AG08396 (cell line): Measurements from ENCODE around the gene CALHM6.

Experiments used
- DNase-seq: peaks from one replicate; pipeline ENCODE4 v3.0.0; 2012; ENCODE audit warnings: low spot score, mixed read lengths

Gene CALHM6

DNA sequence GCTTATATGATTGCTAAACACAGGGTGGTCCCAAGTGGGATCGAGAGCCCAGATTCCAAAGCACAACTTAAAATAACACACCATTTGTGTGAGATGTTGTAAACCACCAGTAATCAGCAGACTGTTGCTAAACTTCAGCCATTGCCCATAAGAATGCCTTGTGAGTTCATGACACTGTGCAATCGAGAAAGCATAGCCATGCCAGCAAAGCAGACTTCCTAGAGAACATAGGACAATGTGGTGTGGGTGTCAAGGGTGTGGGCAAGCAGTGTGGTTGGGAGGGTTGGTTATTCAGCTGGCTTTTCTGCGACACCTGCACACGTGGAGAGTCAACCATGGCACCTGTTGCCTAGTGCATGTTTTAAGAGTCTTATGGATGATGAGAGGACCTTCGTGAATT, 16.1 kb upstream of the CALHM6 start:
- no peak for DNase-seq

DNA sequence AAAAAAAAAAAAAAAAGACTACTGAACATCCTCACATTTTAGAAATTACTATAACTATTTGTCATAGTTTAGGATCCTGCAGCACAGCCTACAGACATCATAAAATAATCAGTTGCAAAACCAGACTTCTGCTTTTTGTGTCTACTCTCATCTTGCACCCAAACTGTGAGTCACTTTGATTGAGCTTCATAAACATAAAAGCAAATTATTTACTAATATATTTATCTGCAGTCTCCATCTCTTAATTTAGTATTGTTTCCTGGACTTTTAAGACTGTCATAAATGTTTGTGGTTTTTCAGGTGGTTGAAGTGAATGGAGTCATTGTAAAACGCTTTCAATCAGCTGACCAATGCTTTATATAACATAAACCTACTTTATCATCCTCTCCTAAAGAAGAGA, 14.8 kb upstream of the CALHM6 start:
- DNase-seq: no peak

DNA sequence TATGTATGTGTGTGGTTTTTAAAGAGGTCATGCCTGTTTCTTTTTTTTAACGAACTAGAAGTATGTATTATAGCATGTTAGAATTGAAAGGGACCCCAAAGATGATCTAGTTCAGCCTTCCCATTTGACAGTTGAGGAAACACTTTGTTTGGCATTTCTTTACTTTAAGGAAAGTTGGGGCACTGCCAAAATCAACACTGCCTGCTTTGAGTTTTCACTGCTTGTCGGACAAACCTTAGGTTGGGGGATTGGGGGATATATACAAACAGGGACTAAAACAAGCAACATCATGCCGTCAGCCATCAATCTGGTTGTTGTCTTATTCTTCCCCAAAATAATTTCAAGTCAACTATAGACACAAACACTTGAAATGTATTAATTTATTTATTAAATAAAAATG, 14.1 kb upstream of the CALHM6 start:
- no peak for DNase-seq

DNA sequence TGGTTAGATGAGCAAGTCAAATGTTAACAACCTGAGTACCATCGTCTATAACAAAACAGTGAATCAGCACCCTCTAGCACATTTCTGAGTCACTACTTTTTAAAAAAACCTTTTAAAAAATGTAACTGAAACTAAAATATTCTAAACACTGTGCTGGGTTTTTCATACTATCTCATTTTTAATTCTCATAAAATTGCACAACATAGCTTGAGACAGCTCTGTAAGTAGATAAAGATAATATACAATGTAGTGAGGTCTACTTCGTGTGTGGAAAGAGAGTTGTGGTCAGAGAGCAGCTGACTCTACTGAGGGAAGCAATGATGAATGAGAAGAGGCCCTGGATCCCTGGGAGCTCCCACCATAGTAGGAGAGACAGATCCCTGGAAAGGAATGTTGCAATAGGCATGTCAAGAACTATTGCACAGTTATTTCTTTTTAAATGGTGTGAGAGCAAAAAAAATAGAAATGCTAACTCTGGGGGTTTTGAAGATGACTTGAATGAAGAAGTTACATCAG, 13.6 kb upstream of the CALHM6 start:
- DNase-seq: peak; percentile 85

DNA sequence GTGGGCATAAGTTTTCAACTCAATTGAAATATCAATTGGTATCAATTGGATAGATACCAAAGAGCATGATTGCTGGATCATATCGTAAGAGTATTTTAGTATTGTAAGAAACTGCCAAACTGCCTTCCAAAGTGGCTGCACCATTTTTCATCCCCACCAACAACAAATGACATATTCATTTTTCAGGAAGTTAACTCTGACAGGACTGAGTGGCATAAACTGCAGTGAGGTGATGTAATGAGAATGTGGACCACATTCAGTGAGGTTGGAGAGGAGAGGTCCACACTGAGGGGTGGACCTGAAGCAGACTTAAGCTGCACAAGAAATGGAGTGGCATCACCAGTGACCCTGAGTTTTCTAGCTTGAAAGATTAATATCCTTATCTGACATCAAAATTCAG, 11.6 kb upstream of the CALHM6 start:
- no peak for DNase-seq

DNA sequence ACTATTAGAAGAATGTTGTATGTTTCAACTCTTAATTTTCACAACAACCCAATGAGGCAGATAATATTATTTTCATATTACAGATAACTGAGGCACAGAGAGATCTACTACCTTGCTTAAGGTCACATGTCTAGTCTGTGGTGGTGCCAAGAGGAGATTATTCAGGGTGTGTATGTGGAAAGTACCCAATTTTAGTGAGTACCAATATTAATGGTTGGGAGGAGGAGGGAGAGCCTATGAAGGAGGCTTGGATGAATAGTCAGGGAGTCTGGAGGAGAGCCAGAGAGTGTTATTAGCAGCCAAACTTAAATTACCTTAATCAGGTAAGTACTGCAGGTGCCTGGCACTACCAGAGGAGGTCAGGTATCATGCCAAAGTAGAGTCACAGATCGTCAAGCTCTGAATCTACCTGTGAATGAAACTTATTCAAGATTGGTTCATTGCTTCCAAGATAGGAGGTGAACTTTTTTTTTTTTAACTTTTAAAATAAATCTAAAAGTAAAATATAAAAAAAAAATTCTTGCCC, 10.9 kb upstream of the CALHM6 start:
- no peak for DNase-seq

DNA sequence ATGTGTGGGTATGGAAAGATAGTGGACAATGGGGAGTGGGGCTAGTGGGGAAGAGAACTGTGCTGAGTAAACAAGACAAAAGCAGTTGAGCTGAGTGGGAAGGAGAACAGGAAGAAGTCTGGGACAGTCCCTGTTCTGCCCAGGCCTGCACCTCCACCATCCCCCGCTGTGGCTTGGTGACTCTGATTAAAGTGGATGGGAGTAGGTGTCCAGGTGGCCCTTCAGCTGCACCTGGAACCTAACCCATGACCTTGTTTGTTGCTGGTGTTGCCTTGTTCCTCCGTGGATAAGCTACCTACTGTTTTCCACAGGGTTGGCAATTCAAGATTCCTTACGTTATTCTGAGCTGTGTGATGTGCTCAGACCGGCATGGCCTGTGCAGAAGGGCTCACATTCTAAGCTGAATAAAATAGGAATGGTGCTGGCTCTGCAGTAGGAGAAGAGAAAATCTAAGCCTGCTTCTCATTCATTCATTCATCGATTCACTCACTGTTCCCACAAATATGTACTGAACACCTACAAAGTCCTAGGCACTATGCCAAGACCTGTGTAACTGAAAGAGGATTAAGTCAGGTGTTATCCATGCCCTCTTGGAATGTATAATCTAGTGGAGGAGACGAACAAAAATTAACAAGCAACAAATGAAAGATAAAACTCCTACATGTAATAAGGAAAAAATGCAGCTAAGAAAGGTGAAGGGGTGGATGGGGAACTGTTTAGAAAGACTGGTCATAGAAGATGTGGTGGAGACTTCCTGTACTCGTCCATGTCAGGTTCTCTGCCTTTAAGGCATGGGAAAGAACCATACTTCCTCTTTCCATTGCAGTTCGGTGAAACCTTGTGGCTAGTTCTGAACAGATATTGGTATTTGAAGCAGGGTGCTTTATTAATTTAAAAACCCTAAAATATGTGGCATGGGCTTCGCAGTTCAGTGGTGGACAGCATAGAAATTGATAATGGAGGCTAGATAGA, 10.1 kb upstream of the CALHM6 start:
- DNase-seq: no peak

DNA sequence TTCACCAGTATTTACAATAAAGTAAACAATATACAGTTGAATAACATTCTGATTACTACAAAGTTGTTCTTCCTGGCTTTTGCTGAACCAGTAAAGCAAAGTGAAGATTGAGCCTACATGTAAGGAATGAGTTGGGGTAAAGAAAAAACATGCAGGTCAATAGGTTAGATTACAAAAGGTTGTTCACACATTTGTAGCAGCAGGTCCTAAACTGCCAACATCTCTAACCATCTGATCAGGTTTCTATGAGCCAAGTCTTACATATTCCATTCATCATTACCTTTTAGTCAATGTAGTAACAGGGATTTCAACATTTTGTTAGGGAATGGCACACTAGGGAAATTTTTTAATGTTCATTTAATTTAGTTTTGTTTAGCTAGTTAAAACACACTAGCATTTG, 9.3 kb upstream of the CALHM6 start:
- DNase-seq: no peak

DNA sequence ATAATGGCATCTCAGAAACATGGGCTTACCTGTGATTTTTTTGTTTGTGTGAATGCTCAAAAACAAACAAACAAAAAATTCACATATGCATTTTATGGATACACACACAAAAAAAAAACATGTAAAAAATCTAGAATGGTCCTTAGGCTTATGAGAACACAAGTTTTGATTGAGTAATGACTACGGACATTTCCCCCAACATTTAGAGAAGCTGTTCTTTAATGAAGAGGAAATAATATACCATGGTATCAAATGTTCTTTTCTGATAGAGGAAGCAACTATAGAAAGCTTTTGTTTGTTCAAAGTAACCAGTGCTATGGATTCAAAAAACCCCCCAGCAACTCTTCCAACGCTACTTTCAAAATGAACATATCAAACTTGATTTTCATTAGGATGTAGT, 8.6 kb upstream of the CALHM6 start:
- DNase-seq: no peak

DNA sequence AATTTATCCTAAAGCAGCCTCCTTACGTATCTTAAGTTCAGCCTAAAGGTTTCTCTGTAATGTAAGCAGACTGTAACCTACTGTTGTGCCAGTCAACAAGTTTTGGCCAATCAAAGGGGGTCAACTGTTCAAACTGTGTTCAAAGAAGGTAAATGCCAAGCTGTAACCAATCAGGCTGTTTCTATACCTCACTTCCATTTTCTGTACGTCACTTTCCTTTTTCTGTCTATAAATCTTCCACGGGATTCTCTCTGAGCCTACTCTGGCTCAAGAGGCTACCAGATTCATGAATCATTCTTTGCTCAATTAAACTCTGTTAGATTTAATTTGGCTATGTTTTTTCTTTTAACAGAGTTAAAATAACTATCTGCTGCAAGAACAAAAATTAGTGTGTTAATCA, 5.1 kb upstream of the CALHM6 start:
- DNase-seq: no peak

DNA sequence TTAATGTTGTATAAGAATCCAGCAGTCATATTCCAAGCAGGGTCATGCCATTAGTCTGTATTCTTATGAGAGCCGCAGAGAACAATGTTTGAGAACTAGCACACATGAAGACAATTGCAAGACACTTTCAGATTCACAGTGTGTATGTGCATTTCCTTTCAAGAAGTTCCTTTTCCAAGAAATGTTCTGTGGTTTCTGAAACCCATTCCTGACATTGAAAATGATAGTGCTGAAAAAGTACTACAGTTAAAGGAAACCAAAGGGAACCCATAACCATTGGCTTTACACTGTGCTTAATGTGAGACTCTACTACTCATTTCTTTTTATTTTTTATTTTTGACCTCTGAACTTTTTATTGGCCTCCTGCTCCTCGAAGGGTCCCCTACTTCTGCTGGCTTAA, 4.2 kb upstream of the CALHM6 start:
- DNase-seq: no peak

DNA sequence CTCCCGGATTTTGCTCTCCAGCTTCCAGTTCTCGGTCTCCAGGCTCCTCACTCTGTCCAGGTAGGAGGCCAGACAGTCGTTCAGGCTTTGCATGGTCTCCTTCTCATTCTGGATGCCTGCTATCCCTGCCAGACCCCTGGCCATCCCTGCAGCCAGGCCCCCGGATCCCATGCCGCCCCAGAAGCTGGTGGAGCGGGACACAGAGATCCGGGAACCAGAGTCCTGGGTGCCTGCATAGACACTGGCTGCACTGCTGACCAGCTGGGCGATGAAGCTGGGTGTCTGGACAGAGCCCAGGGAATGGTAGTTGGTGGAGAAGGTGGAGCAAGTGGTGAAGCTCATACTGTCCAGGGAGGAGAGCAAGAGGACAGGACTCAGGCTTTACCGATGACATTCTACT, 2.9 kb upstream of the CALHM6 start:
- DNase-seq: no peak

DNA sequence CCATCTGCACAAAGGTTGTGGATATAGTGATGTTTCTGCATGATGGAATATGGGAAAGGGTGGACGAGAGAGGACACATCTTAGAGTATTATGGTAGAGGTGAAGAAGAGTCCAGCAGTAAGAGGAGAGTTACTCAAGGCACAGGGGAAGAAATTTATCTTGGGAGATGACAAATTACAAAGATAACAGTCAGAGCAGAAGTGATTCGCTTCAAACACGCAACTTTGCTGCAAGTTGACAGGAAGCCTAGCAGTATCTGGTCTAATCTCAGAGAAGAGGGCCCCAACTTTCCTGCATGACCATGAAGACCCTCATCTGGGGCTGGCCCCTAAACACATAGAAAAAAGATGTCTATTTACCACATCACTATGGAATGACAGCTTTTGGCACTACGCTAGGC, 1.2 kb upstream of the CALHM6 start:
- DNase-seq: no peak

DNA sequence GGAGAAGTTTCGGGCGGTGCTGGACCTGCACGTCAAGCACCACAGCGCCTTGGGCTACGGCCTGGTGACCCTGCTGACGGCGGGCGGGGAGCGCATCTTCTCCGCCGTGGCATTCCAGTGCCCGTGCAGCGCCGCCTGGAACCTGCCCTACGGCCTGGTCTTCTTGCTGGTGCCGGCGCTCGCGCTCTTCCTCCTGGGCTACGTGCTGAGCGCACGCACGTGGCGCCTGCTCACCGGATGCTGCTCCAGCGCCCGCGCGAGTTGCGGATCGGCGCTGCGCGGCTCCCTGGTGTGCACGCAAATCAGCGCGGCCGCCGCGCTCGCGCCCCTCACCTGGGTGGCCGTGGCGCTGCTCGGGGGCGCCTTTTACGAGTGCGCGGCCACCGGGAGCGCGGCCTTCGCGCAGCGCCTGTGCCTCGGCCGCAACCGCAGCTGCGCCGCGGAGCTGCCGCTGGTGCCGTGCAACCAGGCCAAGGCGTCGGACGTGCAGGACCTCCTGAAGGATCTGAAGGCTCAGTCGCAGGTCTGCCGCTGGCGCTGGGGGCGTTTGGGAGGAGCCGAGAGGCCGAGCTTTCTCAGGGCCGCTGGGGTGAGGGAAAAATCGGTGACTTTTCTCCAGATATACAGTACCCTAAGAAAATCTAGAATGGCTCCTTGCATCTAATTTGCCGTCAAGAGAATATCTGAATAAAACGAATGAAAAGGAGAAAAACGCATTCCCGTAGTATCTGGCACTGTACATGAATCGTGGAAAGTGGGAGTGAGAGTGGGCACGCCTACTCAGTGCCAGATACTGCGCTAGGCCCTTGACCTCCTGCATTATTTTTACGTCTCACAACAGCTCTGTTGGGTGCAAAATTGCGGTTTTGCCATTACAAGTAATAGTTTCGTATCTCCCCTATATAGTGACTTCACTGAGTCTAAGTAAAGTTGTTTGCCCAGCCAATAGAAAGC, 1.0 kb downstream of the CALHM6 start:
- peak; percentile 40 for DNase-seq

DNA sequence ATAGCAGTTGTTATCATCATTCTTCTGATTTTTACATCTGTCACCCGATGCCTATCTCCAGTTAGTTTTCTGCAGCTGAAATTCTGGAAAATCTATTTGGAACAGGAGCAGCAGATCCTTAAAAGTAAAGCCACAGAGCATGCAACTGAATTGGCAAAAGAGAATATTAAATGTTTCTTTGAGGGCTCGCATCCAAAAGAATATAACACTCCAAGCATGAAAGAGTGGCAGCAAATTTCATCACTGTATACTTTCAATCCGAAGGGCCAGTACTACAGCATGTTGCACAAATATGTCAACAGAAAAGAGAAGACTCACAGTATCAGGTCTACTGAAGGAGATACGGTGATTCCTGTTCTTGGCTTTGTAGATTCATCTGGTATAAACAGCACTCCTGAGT, 2.1 kb downstream of the CALHM6 start:
- DNase-seq: no peak

DNA sequence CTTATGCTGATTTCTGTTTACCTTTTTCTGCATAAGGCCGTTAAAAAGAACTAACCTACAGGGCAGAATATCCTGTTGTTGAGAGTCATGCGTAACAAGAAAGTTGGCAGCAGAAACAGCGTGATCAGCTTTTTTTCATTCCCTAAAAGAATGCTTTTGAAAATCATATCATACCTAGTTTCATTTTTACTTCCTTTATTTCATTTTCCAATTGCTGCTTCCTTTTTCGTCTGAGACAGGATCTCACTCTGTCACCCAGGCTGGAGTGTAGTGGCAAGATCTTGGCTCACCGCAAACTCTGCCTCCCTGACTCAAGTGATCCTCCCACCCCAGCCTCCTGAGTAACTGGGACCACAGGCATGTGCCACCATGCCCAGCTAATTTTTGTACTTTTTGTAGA, 4.1 kb downstream of the CALHM6 start:
- DNase-seq: no peak

DNA sequence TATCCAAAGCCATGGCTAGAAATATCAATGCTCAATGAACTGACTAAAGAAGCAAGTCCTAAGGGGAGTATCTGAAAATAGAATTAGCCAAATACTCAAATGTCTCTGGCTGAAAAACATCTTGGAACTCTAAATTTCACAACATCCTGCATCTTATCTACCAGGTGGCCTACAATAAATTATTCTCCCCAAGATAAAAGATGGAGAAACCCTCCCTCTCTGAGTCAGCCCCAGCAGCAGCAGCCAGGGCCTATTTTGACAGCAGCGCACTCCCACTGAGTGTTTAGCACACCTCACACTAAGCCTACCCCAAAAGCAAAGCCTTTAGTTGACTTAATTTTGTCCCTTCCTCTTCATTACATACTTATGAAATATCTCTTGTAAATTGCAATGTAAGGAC, 5.9 kb downstream of the CALHM6 start:
- no peak for DNase-seq

DNA sequence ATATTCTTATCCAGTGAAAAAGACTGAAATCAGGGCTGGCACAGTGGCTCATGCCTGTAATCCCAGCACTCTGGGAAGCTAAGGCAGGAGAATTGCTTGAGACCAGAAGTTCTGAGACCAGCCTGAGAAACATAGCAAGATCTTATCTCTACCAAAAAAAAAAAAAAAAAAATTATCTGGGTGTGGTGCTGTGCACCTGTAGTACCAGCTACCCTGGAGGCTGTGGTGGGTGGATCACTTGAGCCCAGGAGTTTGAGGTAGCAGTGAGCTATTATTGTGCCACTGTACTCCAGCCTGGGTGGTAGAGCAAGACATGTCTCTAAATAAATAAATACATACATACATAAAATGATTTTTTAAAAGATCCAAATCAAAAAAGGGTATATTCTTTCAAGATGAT, 6.3 kb downstream of the CALHM6 start:
- no peak for DNase-seq

DNA sequence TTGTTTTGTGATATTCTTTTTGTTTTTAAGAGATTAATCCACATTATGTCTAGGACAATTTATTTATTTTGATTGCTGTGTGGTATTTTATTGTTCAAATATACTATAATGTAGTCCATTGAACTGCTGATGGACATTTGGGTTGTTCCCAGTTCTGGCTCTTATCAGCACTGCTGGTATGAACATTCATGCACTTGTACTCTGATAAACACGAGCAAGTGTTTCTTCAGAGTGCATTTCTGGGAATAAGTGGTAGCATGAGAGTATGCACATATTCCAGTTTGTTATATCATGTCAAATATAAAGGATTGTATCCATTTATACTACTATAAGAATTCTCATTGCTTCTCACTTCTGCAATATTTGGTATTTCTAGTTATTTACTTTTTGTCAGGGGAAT, 7.1 kb downstream of the CALHM6 start:
- no peak for DNase-seq

DNA sequence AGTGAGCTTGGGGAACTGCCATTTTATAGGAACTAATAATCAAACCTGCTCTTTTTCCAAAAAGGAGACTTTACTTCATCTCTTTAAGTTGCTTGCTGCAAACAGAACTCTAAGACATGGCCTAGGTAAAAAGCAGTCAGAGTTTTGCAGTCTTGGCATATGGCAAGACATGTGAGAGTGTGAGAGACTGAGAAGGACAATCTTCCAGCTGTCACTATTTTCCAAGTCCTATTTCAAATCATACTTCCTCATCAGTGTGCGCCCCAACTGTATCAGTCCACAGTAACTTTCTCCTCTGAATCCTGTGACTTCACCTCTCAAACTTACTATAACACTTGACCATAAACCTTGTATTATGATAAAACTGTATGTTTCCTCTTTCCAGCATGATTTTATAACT, 10.4 kb downstream of the CALHM6 start:
- no peak for DNase-seq

DNA sequence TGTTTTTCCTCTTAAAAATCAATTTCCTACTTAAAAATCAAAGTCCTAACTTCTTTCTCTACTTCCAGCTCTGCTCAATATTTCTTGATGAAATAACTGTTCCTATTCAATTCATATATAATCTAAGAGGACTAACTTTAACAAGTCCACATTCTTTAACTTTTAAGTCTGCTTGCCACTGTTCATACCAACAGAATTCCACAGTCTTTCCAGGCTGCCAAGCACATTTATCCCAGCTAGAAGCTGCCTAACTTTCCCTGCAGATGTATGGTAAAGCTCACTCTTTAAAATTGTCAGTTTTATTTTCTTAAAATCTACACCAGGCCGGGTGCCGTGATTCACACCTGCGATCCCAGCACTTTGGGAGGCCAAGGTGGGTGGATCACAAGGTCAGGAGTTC, 11.5 kb downstream of the CALHM6 start:
- no peak for DNase-seq

DNA sequence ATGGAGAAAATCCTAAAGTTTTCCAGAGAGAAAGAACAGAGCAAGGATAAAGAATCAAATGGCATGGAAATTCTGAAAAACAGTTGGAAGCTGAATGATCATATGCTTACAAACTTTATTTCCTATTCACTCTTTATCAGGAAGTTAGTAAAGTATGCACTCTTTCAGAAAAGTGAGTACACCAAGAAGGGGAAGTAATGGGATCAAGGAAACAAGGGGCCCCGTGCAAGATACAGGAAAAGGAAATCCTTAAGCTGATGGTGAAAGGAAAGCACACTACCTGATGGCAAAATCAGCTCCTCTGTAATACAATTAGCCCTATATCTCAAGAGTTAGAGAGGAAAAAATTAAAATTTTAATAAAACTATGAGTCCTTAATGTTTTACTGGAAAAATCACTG, 14.0 kb downstream of the CALHM6 start:
- no peak for DNase-seq
